Tibial artery (tissue), 4 donors: ENCODE data around the gene SKIC3.
A peak's percentile ranks its signal among the peaks of the same experiment; 100 is the strongest.

ENCODE experiments used
- DNase-seq, 2 donors: peaks; one replicate each; pipeline ENCODE4 v3.0.0-alpha.2; 2019
- H3K27ac ChIP-seq, 2 donors: fragments of 200-600 bp; sonication (generic) in 1 of 2; 1 replicate in 1 of 2; 2 replicates in 1 of 2; pipeline ENCODE4 v1.5.1; 2018 to 2019; ENCODE audit warnings: mild to moderate bottlenecking in 1 of 2
- H3K27me3 ChIP-seq, 2 donors: fragments of 200-600 bp; sonication (generic) in 1 of 2; one replicate each; pipeline versions ENCODE4 v1.5.1 to v1.6.0; 2016 to 2019
- H3K36me3 ChIP-seq, 3 donors: fragments of 200-600 bp; sonication (generic) in 2 of 3; one replicate each; pipeline ENCODE4 v1.5.1; 2016 to 2019; ENCODE audit warnings: mild to moderate bottlenecking in 2 of 3
- H3K4me1 ChIP-seq, 4 donors: fragments of 200-600 bp; sonication (generic) in 2 of 4; 1 replicate in 3 of 4; 2 replicates in 1 of 4; pipeline ENCODE4 v1.5.1; 2016 to 2019
- H3K4me3 ChIP-seq, 2 donors: fragments of 200-600 bp; sonication (generic) in 1 of 2; 1 replicate in 1 of 2; 2 replicates in 1 of 2; pipeline ENCODE4 v1.5.1; 2018 to 2019; ENCODE audit warnings: mild to moderate bottlenecking in 2 of 2
- H3K9me3 ChIP-seq, 3 donors: fragments of 200-600 bp; sonication (generic) in 1 of 3; one replicate each; pipeline ENCODE4 v1.5.1; 2016 to 2019
- CTCF ChIP-seq, 2 experiments: fragments of 200-600 bp in 1 of 2; fragments of 450-650 bp in 1 of 2; IDR thresholded peaks; one replicate each; pipeline ENCODE4 v1.5.1; 2017 to 2019; ENCODE audit warnings: antibody characterized with exemption in 2 of 2, mild to moderate bottlenecking in 1 of 2, moderate library complexity in 1 of 2
- intact Hi-C: fragments of 100-400 bp; cut with DNase I; formaldehyde crosslinking; loops from one replicate; pipeline ENCODE4 v1.15.0; 2023; ENCODE audit warnings: low total_unique reads

Gene SKIC3

GRCh38 chr5:95532415-95532814 is 22.4 kb downstream of the SKIC3 start:
- Histone ChIP-seq H3K9me3 (no peaks in the 10 kb centered on the region), H3K36me3 (peaks cover 32 to 48% (median 41%) of the 10 kb centered on the region in 3 donors), H3K4me1 (peaks cover 0 to 13% (median 4%) of the 10 kb centered on the region in 4 donors), H3K4me3 (no peak overlapping the region), H3K27me3 (no peaks in the 10 kb centered on the region), H3K27ac (no peak overlapping the region)
- intact Hi-C loops: no loop called here
- no peak for TF ChIP-seq CTCF (IDR thresholded peaks at IDR 0.05)
- no peak for DNase-seq

GRCh38 chr5:95531491-95531890 is 23.3 kb downstream of the SKIC3 start:
- H3K9me3 ChIP-seq: no peaks in the 10 kb centered on the region
- DNase-seq: no peak
- intact Hi-C loops: no loop called here
- no peak overlapping the region for H3K27ac ChIP-seq
- H3K4me1 ChIP-seq: peaks cover 0 to 13% (median 4%) of the 10 kb centered on the region in 4 donors
- H3K36me3 ChIP-seq: peaks cover 40 to 46% (median 43%) of the 10 kb centered on the region in 3 donors
- no peaks in the 10 kb centered on the region for H3K27me3 ChIP-seq
- H3K4me3 ChIP-seq: no peak overlapping the region
- TF ChIP-seq CTCF (IDR thresholded peaks at IDR 0.05): no peak

GRCh38 chr5:95530416-95530815 is 24.4 kb downstream of the SKIC3 start:
- intact Hi-C loops: no loop called here
- DNase-seq: peak in 1 of 2 donors; percentile 18
- TF ChIP-seq CTCF (IDR thresholded peaks at IDR 0.05): no peak

GRCh38 chr5:95528565-95528964 is 26.2 kb downstream of the SKIC3 start:
- intact Hi-C loops: no loop called here
- H3K27ac ChIP-seq: no peak overlapping the region
- H3K36me3 ChIP-seq: peaks cover 45 to 59% (median 53%) of the 10 kb centered on the region in 3 donors
- H3K4me3 ChIP-seq: no peak overlapping the region
- no peaks in the 10 kb centered on the region for H3K27me3 ChIP-seq
- no peak for TF ChIP-seq CTCF (IDR thresholded peaks at IDR 0.05)
- H3K4me1 ChIP-seq: peaks cover 0 to 4% (median under 1%) of the 10 kb centered on the region in 4 donors
- DNase-seq: no peak
- no peaks in the 10 kb centered on the region for H3K9me3 ChIP-seq

More at GRCh38 chr5:95530416-95530815, 24.4 kb downstream of the SKIC3 start:
- Histone ChIP-seq H3K27me3 (no peaks in the 10 kb centered on the region), H3K9me3 (no peaks in the 10 kb centered on the region), H3K4me3 (no peak overlapping the region), H3K36me3 (peaks cover 38 to 45% (median 42%) of the 10 kb centered on the region in 3 donors), H3K27ac (no peak overlapping the region), H3K4me1 (peaks cover 0 to 13% (median 4%) of the 10 kb centered on the region in 4 donors)

GRCh38 chr5:95526871-95527270 is 27.9 kb downstream of the SKIC3 start:
- H3K27ac ChIP-seq: no peak overlapping the region
- intact Hi-C loops: no loop called here

More at GRCh38 chr5:95526871-95527270, 27.9 kb downstream of the SKIC3 start:
- H3K36me3 ChIP-seq: peaks cover 62 to 76% (median 66%) of the 10 kb centered on the region in 3 donors
- no peaks in the 10 kb centered on the region for H3K4me1 ChIP-seq
- H3K4me3 ChIP-seq: no peak overlapping the region
- H3K9me3 ChIP-seq: no peaks in the 10 kb centered on the region
- no peaks in the 10 kb centered on the region for H3K27me3 ChIP-seq
- no peak for TF ChIP-seq CTCF (IDR thresholded peaks at IDR 0.05)
- no peak for DNase-seq
